Cerebellar nuclear complex (tissue), 1 donor: ENCODE measurements around the gene ZBTB8A.
"Not testable (repeated sequence)": the region's sequence is repeated elsewhere in the genome, so short reads cannot be mapped to it uniquely, and the experiment has no call there.

ENCODE experiments used
- DNase-seq, 2 experiments: peaks; one replicate each; lab custom pipeline; 2025; lab: John Stamatoyannopoulos, UW

ZBTB8A gene

DNA sequence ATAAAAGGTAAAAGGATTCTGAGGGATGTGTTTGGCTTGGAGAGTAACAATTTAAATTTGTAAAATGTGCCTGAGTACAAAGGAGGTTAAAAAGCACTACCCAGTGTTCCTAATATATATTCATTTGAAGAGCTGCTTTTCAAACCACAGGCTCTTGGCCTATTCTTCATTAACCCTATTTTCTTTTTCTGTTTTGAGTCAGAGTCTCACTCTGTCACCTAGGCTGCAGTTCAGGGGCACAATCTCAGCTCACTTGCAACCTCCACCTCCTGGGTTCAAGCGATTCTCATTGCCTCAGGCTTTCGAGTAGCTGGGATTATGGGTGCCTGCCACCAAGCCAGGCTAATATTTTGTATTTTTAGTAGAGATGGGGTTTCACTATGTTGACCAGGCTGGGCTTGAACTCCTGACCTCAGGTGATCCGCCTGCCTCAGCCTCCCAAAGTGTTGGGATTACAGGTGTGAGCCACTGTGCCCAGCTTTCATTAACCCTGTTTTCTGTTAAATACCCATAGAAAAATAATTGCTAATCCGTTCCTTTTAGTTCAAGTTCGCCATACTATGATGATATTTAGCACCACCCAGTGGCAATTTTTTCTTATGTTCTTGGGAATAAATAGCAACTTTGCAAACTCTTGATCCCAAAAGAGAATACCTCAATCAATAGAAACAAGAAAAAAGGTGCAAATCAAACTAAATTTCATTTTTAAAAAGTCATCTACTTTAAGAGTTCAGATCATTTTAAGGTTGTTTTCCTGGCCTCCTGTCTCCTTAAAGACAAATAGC lies 80.7 kb downstream of the ZBTB8A start:
- DNase-seq: no peak

DNA sequence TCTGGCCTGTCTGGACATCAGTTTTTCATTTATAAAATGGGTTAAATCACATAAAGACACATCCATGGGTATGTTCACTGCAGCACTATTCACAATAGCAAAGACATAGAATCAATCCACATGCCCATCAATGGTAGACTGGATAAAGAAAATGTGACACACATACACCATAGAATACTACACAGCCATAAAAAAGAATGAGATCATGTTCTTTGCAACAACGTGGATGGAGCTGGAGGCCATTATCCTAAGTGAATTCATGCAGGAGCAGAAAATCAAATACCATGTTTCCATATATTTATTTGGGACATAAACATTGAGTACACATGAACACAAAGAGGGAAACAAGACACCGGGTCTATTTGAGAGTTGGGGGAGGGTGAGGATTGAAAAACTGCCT lies 83.0 kb downstream of the ZBTB8A start:
- no peak for DNase-seq

DNA sequence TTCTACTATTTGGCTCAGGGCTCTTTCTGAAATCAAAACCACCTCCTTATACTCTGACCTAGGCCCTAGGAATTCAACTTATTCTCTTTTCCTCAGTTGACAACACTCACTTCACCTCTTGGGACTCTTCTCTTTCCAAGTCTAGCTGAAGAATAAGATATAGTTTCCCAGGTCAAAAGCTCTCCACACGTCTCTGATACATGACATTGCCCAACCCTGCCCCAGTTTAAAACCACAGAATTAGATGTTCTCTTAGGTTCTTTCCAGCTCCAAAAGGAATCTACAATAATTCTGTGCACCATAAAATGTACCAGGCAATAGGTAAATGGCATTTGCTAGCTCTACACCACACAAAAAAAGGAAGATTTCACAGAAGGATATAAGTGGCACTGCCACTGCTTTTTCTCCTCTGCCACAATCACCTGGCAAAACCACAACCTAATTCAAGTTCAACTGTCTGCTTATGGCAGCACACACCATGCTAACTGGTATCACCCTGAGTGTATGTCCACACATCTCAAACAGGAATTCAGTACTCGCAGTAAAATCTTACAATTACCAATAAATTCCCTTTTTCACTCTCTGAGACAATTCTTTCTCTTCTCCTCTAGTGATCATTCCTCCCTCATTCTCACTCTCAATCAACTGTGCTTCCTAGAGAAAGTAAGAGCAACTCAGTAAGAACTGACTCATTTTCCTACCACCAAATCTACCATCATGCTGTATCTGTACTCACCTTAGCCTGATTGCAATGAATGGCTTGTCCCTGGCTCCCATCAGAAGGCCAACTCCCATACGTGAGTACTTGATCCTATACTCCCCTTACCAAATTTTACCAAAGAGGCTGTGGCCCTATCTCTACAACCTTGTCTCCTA lies 83.8 kb downstream of the ZBTB8A start:
- DNase-seq: no peak

DNA sequence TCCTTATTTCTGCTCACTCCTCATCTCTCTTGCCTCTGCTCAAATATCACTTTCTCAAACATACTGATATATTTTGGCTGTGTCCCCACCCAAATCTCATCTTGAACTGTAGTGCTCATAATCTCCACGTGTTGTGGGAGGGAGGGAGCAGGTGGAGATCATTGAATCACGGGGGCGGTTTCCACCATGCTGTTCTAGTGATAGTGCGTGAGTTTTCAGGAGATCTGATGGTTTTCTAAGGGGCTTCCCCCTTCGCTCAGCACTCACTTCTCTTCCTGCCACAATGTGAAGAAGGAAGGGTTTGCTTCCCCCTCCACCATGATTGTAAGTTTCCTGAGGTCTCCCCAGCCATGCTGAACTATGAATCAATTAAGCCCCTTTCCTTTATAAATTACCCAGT lies 84.5 kb downstream of the ZBTB8A start:
- no peak for DNase-seq

DNA sequence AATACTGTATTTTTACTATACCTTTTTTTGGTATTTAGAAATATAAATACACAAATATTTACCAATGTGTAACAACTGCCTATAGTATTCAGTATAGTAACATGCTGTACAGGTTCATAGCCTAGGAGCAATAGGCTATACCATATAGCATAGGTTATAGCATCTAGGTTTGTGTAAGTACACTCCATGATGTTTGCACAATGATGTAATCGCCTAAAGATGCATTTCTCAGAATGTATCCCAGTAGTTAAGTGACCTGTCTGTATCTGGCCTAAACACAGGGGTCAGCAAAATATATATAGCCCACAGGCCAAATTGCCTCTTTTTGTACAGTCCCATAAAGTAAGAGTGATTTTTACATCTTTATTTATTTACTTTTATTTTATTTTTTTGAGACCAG lies 86.9 kb downstream of the ZBTB8A start:
- no peak for DNase-seq

DNA sequence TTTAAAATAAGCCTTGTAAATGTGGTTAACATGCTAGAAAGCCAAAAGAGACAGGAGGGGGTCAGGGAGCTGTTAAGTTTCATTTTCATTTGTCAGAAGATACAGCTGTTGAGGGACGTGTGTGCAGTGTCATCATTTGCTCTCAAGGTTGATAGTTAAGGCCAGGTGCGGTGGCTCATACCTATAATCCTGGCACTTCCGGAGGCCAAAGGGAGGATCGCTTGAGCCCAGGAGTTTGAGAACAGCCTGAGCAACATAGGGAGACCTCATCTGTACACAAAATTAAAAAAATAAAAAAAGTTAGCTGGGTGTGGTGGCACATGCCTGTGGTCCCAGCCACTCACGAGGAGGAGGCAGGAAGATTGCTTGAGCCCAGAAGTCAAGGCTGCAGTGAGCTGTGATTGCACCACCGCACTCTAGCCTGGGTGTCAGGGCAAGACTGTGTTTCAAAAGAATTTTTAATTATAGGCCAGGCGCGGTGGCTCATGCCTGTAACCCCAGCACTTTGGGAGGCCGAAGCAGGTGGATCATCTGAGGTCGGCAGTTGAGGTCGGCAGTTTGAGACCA lies 88.5 kb downstream of the ZBTB8A start:
- no peak for DNase-seq

DNA sequence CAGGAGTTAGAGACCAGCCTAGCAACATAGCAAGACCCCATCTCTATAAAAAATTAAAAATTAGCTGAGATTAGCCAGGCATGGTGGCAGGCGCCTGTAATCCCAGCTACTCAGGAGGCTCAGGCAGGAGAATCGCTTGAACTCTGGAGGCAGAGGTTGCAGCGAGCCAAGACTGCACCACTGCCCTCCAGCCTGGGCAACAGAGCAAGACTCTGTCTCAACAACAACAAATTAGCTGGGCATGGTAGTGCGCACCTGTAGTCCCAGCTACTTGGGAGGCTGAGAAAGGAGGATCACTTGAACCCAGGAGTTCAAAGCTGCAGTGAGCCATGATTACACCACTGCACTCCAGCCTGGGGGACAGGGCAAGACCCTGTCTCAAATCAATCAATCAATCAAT lies 90.9 kb downstream of the ZBTB8A start:
- DNase-seq: not testable (repeated sequence)

DNA sequence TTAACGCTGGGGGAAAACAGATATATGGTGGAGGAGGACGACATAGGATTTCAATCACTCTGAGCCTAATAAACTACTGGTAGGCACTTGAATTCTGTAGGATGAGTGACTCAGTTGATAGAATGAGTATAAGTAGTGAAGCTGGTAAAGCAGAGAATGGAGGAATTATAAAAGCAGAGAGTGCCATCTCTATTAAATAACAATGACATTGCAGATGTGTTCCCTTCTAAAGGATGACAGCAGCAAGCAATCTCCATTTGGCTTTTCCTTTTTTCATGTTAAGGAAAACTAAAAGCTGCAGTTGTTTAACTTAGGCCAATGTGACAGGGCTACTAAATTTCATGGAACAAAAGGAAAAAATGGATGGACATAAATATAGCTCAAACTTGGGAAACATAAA lies 93.6 kb downstream of the ZBTB8A start:
- no peak for DNase-seq

DNA sequence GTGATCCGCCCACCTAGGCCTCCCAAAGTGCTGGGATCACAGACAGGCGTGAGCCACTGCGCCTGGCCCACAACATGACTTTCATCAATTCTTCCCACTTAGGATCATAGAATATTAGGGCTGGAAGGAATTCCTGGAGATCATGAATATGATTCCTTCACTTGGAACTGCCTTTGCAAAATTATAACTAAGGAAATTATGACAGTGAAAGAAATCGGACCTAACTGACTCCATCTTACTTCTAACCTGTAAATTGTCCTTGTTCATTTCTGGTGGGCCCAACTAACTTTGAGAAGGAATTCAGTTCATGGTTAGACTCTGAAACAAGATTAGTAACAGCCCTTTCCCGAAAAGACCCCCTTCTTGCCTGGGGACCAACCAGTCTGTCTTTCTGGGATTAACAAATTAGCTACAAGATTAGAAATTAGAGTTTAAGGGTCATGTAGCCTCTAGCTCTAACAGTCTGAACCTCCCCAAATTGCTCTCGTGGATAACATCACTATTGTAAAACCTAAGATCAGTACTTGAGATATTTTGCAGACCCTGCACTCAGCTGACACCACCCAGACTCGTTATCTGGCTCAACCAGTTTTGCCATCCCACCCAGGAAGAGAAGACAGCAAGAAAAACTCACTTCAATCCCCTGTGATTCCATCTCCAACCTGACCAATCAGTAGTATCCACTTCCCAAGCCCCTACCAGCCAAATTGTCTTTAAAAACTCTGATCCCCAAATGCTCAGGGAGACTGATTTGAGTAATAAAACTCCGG lies 96.5 kb downstream of the ZBTB8A start:
- DNase-seq: no peak

DNA sequence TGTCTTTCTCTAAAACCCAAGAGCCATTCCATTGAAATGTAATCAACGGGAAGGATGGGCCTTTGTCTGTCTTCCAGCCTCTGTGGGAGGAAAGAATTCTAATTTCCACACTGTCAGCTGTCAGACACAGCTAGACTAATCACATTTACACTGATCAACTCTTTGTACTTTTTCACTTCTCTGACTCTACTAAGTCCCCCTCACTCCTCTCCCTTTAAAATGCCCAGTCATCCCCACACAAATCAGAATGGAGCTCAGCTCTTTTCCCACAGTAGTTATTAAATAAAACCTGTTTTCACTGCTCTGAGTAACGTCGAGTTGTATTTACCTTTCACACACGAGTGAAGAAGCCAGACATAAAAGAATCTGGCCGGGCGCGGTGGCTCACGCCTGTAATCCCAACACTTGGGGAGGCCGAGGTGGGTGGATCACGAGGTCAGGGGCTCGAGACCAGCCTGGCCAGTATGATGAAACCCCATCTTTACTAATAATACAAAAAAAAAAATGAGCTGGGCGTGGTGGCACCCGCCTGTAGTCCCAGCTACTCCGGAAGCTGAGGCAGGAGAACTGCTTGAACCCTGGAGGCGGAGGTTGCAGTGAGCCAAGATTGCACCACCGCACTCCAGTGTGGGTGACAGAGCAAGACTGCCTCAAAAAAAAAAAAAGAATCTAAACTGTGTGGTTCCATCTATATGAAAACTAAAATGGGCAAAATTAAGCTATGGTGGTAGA lies 97.9 kb downstream of the ZBTB8A start:
- DNase-seq: no peak

DNA sequence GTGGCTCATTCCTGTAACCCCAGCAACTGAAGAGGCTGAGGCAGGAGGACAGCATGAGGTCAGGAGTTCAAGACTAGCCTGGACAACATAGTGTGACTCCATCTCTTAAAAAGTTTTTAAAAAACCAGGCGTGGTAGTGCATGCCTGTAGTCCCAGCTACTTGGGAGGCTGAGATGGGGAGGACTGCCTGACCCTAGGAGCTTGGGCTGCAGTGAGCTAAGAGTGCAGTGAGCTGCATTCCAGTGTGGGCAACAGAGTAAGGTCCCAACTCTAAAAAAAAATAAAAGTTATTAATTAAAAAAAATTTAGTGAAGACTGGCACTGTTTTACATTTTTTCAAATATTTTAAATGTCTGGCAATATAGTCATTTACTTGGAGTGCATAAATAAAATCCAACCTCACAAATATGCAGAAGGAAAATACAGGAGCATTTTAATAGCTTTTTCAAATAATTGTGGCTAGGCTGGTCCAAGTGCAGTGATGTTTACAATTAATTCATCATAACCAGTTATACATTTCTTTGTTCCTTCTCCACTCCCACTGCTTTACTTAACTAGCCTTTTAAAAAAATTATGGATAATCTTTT lies 100.4 kb downstream of the ZBTB8A start:
- DNase-seq: no peak

DNA sequence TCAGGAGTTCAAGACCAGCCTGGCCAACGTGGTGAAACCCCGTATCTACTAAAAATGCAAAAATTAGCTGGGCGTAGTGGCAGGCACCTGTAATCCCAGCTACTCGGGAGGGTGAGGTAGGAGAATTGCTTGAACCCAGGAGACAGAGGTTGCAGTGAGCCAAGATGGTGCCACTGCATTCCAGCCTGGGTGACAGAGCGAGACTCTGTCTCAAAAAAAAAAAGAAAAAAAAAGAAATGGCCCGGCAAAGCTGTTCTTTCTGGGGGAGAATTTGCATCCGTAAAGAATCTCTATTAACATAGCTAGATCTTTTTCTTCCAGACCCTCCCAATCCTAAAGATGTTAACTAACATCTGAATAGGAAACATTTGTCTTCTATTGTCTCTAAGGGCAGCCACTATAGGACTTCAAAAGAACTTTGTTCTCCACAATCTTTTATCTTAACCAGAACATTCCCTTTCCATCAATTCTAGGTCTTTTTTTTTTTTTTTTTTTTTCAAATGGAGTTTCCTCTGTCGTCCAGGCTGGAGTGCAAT lies 103.1 kb downstream of the ZBTB8A start:
- not testable (repeated sequence) for DNase-seq

DNA sequence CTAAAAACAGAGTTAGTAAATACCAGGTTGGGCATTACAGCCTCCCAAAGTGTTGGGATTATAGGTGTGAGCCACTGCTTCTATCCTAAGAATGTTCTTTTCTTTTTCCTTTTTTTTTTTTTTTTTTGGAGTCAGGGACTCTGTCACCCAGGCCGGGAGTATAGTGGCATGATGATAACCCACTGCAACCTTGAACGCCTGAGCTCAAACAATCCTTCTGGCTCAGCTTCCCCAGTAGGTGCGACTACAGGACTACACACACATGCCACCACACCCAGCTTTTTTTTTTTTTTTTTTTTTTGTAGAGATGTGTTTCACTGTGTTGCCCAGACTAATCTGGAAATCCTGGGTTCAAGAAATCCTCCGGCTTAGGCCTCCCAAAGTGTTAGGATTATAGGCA lies 105.2 kb downstream of the ZBTB8A start:
- no peak for DNase-seq

DNA sequence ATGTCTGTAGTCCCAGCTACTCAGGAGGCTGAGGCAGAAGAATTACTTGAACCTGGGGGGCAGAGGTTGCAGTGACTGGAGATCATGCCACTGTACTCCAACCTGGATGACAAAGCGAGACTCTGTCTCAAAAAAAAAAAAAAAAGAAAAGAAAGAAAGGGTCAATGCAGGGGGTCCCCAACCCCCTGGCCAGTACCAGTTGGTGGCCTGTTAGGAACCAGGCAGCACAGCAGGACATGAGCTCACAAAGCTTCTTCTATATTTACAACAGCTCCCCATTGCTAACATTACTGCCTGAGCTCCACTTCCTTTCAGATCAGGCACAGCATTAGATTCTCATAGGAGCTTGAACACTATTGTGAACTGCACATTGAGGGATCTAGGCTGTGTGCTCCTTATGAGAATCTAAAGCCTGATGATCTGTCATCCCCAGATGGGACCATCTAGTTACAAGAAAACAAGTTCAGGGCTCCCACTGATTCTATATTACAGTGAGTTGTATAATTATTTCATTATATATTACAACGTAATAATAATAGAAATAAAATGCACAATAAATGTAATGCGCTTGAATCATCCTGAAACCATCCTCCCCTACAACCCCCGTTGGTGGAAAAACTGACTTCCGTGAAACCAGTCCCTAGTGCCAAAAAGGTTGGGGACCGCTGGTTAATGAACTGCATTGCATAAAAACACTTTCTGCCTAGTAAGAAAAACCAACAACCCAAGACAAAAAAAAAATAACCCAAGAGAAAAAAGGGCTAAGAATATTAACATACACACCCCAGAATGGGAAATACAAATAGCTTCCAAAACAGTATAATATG lies 108.3 kb downstream of the ZBTB8A start:
- no peak for DNase-seq

DNA sequence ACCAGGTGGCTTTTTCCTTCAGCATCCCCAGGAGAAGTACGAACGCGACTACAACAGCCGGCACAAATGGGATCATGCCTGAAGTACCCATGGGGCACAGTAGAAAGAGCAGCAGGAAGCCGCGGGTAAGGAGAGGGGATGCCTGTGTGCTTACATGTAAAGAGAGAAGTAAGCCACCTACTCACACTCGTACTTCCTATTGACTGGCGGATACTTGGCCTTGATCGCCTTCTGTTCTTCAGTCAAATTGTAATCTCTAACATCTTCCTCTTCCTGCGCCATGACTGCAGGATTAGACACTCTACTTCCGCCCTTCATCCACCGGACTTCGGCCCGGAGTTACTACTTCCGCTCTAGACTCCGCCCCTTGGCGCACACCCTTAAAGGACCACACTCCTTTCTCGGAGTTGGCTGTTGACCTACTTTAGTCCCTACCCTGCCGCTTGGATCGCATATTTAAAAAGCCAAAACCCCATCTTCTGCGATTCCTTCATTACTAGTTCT lies 111.1 kb downstream of the ZBTB8A start, which contains the start of gene ZBTB8OS:
TSS of gene ZBTB8OS (minus strand) at position 303 of the 504 bp plus-strand sequence. CDS start at position 282, 21 bp downstream.
- peak; percentile 28 to 84 for DNase-seq

DNA sequence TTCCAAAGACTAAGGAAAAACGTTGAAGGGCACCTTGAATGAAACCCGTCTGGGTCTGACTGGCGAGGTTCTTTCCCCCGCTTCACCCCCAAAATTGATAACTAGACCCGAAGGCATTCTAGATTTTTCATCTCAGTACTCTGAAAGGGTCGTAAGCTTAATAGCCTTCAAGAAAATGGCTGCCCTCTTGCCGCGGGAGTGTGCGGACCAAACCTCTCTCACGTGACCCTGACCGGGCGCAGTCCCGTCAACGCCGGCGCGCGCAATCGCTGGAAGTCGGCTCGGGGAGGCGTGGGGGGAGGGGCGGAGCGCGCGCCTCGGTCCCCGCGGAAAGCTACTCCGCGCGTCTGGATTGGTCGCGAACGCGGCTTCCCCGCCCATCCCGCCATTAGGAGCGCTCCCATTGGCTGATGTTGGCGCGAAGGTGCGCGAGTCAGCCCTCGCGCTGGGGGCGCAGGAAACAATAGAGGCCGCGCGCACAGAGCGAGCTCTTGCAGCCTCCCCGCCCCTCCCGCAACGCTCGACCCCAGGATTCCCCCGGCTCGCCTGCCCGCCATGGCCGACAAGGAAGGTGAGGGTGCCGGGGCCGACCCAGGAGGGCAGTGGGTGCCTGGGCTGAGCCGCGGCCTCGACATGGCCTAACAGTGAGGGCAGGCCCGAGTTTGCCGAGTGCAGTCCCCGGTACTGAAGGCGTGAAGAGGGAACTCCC lies 111.7 kb downstream of the ZBTB8A start, which contains the start of gene RBBP4:
TSS of gene RBBP4 (plus strand) at position 457 of the 709 bp plus-strand sequence. CDS start at position 556, 99 bp downstream.
- peak; percentile 78 to 88 for DNase-seq

DNA sequence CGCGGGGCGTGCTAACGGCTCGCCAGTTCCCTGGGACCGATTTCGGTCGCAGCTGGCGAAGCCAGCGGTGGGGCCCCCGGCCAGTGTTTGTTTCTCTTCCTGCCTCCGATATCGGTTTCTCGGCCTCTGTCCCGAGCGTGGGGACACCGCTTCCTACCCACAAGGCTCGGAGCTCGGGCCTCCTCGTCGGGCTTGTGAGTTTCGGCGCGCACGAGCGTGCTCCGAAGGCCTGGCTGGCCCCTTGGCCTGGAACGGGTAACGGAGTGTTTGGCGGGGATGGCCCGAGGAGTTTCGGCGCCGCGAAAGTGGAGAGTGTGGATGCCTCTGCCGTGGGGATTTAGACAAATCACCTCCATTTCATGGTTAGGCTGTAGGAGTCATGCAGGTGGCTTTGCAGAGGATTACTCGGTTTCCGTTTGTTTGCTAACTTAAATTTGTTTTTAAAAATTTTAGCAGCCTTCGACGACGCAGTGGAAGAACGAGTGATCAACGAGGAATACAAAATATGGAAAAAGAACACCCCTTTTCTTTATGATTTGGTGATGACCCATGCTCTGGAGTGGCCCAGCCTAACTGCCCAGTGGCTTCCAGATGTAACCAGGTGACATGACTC lies 112.3 kb downstream of the ZBTB8A start:
- no peak for DNase-seq
